ENCODE results near the gene BCAS1.

The BCAS1 gene

DNA sequence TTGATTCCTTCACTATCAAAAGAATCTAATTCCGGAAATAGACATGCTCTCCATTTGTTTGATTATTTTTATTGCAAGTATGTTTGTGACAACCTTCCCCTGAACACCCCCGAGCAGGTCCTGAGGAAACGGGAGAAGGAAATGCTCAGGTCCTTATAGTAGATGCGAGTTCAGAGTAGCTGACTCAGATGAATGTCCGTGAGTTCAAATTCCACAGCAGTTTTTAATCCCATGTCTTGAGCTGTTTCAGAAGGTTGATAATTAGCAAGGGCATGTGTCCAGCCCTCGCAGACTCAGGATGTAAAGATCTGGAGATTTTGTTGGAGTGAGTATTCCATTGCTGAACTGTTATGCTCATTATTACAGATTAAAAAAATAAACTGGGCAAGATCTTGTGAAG, 169.3 kb downstream of the BCAS1 start:
- peak; percentile 78 for DNase-seq

DNA sequence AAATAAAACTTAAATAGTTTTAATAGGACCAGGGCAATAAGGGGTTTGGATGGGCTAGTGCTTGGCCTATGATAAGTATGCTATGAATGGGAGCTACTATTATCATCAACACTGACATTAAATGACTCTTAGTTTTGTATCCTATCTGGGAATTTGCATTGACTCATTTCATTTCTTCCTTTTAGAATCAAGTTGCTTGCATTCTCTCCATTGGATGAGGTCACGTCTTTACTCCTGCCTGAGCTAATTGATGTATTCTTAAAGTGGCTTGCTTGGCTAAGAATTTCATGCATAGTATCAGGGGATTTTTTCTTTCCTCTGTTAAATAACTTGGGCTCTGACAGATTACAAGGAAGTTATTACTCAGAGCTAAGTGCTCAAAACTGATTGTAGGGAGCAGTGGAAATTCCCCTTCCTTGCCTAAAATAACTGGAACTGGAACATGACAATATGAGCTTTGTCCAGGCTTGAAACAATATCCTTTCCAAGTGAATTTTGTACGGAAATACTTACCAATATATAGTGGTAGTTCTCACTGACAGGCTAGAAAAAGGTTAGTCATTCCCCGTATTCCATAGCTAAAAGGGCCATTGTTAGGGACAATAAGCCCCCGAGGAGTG, 169.9 kb downstream of the BCAS1 start:
- DNase-seq = peak; percentile 91

DNA sequence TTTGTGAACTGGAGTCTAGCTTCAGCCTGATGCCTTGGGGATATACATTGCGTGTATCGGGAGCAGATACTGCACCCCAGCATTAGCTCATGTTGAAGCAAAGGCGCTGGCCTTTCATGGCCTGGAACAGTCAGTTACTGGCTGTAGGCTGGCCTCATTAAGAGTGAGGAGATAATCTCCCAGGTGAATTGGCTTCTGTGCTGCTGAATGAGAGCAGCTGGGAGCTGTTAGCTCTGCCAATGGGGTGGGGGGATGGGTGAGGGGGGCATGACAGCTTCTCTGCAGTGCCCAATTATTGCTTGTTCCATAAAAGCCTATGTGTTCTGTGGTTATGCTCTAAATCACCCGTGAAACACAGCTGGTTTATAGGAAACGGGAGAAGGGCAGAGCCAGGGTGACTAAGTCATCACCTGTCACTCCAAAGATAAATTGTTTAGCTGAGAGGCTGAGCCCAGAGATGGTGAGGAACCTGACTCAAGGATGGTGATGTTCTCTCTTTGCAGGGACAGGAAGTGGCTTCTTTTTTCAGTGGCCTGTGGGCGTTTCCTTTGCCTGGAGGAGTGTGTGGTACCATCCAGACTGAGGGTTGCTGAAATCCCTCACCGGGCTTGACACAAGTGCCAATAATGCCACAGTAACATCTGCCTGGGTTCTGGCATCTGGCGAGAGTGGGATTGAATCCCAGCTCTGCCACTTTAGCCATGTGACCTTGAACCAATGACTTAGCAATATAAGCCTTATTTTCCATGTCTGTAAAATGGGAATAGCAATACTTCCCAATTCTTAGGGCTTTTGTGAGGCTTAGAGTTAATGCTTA, 170.8 kb downstream of the BCAS1 start:
- peak; percentile 83 for DNase-seq

DNA sequence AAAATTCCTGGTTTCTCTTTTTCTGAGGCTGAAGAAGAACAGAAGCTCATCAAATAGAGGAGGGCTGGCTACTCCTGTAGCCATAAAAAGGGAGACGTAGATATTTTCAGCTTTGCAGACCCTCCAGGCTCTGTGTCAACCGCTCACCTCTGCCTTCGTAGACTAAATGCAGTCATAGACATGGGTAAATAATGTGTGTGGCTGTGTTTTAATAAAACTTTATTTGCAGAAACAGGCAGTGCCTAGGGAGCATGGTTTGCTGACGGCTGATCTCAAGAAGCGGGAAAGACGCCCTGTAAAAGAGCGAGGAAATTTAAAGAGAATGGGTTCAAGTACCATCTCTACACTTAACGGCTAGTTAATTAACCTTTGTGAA, 171.8 kb downstream of the BCAS1 start:
- DNase-seq = no peak

DNA sequence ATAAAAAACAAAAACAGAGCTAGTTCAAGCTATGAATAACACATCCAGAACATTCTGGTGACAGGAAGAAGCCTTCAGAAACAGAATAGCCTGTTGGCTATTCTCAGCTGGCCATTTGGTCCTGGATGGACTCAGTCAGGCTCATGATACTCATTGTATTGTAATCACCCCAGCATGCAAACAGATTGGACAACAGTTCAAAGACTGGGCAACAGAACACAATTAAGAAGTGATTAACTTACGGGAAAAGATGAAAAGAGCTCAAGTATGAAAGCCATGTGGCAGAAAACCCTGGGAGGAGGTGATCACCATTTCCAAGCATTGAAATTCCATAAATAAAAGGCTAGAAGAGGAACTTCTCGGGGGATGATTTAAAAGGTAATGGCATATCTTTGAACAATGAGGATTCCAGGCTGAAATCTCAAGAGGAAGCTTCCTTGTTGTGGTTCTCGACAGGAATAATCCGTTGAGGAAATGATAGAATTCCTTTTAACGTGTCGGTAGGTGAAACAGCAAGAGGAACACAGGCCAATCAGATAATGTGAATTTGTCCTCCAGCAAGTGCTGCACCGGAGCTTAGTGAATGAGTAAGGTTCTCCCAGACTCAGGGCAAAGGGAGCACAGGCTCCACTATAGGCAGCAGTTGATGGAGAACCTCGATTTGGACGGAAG, 172.4 kb downstream of the BCAS1 start:
- no peak for DNase-seq

DNA sequence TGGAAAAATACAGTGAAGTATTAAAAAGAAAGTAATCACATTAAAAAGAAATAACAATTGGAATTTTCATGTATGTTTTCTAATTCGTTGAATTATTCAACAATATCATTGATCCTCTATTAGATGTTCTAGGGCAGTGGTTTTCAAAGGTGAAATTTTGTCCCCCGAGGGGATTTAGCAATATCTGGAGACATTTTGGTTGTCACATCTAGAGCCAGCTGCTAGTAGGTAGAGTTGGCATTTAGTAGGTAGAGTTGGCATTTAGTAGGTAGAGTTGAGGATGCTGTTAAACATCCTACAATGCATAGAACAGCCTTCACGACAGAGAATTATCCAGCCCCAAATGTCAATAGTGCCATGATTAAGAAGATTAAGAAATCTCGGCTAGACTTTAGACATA, 173.7 kb downstream of the BCAS1 start:
- no peak for DNase-seq

DNA sequence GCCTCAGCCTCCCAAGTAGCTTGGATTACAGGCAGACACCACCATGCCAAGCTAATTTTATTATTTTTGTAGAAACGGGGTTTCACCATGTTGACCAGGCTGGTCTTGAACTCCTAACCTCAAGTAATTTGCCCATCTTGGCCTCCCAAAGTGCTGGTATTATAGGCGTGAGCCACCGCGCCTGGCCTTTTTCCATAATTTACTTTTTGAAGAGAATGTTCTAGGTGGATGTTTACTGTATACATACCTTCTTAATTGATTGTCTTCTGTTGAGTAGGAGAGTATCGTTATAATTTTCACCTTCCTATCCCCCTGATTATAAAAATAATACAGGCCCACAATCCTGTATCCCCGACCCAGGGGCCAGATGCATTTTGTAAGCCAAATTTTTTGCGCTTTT, 174.4 kb downstream of the BCAS1 start:
- DNase-seq = no peak

DNA sequence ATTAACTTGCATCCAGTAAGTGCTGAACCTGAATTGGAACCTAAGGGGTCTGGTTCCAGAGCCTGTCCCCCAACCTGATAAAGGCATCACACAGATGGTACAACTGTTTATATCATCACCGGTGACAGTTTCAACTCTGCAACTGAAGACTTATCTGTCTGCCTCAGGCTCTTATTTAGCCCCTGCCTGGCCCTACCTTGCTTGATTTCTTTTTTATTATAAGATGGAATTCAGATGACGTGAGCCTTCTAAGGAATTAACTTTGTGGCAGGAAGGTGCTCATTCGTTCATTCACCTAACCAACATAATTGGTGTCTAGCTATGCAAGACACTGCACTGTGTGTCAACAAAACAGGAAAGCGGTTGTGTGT, 175.0 kb downstream of the BCAS1 start:
- no peak for DNase-seq

DNA sequence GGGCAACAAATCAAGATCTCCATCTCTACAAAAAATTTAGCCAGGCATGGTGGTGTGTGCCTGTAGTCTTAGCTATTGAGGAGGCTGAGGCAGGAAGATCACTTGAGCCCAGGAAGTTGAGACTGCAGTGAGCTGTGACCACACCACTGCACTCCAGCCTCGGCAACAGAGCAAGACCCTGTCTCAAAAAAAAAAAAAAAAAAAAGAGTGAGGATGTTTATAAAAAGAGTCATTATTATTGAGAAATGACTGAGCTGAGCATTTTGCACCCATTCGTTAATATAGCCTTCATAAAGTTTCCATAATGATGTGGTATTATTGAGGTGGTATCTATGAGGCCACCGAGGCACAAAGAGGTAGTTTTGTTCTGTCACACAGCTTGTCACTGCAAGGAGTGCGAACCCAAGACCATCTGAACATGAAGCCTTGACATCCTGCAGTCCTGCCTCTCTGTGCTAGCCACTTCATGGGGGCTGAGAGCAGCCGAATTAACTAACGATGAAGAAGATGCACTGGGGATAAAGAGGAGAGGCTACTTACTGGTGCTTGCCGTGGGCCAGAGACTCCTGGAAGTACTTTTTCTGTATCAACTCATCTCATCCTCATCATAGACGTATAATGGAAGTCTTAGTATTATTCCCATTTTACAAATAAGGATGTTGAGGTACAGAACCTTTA, 175.5 kb downstream of the BCAS1 start:
- no peak for DNase-seq

Data from fibroblast of skin of right quadriceps (primary cell).